Prostate gland (tissue), 2 donors: ENCODE data around the gene STOX2.
A peak's percentile ranks its signal among the peaks of the same experiment; 100 is the strongest.

Source experiments
- CTCF ChIP-seq, 4 experiments: fragments of 200-600 bp in 2 of 4; fragments of 450-650 bp in 2 of 4; sonication (generic) in 2 of 4; IDR thresholded peaks; 1 replicate in 3 of 4; 2 replicates in 1 of 4; pipeline ENCODE4 v1.5.1; 2016 to 2019; ENCODE audit warnings: antibody characterized with exemption in 4 of 4, mild to moderate bottlenecking in 2 of 4, moderate library complexity in 2 of 4
- POLR2A ChIP-seq: fragments of 450-650 bp; IDR thresholded peaks from one replicate; pipeline ENCODE4 v1.6.1; 2016; ENCODE audit warnings: antibody characterized with exemption, mild to moderate bottlenecking
- POLR2AphosphoS5 ChIP-seq: sonication (generic); formaldehyde crosslinking; IDR thresholded peaks from one replicate; pipeline ENCODE4 v1.6.1; 2017; ENCODE audit warnings: antibody characterized with exemption

- no peak for TF ChIP-seq POLR2A
- no peak for TF ChIP-seq CTCF (IDR thresholded peaks at IDR 0.05)
- TF ChIP-seq POLR2AphosphoS5, result peak; percentile 28
Measured at GRCh38 chr4:184014301-184014700, 109.2 kb downstream of the STOX2 start.
